Spleen (tissue), 7 donors: ENCODE data around the gene TOR4A.

Source experiments
- POLR2A ChIP-seq, 3 donors: fragments of 450-650 bp; IDR thresholded peaks; one replicate each; pipeline ENCODE4 v1.5.1; 2017; ENCODE audit warnings: antibody characterized with exemption in 3 of 3, mild to moderate bottlenecking in 1 of 3
- POLR2AphosphoS5 ChIP-seq, 3 donors: sonication (generic); formaldehyde crosslinking; IDR thresholded peaks; one replicate each; pipeline ENCODE4 v1.5.1; 2017; ENCODE audit warnings: antibody characterized with exemption in 3 of 3
- TF ChIP-seq, protein P1 (sequence below), 11 experiments: fragments of 200-600 bp in 7 of 11; fragments of 450-650 bp in 4 of 11; sonication (generic) in 4 of 11; IDR thresholded peaks in 8 of 11; conservative IDR thresholded peaks in 3 of 11; 1 replicate in 7 of 11; 2 replicates in 4 of 11; pipeline versions ENCODE4 v1.4.0 to v1.8.0; 2016 to 2021; ENCODE audit warnings: antibody characterized with exemption in 11 of 11, inconsistent platforms in 4 of 11, mild to moderate bottlenecking in 1 of 11
- donor health status: DM: no; HTN: no; CAD: no; lungs with moderate emphysema.
- donor health status: DM: no; HTN: no; CAD: no.
- donor health status: DM: no; HTN: no; CAD: no.

DNA sequence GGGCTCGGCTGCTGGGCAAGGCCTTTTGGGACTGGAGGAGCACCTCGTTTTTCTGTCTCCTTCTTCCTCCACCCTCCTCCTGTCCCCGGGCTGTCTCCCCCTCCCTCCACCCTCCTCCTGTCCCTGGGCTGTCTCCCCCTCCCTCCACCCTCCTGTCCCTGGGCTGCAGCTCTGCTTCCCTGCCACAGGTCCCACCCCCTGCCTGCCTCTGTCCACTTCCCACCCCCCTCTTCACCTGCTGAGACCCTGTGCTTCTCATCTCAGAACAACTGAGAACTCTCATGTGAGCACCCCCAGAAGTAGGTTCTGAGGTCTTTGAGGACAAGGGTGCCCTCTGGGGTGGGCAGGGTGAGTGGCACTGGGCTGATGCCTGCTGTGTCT is 5.8 kb upstream of the TOR4A start:
- TF ChIP-seq, protein P1, sequence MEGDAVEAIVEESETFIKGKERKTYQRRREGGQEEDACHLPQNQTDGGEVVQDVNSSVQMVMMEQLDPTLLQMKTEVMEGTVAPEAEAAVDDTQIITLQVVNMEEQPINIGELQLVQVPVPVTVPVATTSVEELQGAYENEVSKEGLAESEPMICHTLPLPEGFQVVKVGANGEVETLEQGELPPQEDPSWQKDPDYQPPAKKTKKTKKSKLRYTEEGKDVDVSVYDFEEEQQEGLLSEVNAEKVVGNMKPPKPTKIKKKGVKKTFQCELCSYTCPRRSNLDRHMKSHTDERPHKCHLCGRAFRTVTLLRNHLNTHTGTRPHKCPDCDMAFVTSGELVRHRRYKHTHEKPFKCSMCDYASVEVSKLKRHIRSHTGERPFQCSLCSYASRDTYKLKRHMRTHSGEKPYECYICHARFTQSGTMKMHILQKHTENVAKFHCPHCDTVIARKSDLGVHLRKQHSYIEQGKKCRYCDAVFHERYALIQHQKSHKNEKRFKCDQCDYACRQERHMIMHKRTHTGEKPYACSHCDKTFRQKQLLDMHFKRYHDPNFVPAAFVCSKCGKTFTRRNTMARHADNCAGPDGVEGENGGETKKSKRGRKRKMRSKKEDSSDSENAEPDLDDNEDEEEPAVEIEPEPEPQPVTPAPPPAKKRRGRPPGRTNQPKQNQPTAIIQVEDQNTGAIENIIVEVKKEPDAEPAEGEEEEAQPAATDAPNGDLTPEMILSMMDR (IDR thresholded peaks at IDR 0.05 in 8 of 11, conservative IDR thresholded peaks at IDR 0.05 in 3 of 11): no peak
- TF ChIP-seq POLR2AphosphoS5 (IDR thresholded peaks at IDR 0.05): no peak
- TF ChIP-seq POLR2A (IDR thresholded peaks at IDR 0.05): no peak
